Measurements from ENCODE around the gene BMP7.
"Not testable (repeated sequence)": the region's sequence is repeated elsewhere in the genome, so short reads cannot be mapped to it uniquely, and the experiment has no call there.

Gene BMP7

DNA sequence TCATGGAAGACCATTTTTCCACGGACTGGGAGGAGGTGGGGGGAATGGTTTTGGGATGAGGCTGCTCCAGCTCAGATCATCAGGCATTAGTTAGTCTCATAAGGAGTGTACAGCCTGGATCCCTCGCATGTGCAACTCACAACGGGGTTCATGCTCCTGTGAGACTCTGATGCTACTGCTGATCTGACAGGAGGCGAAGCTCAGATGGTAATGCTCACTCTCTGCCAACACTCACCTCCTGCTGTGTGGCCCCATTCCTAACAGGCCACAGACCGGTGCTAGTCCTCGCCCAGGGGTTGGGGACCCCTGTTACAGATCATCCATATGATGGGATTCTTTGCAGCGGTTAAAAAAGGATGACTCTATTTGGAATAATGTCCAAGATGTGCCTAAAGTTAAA lies 27.6 kb upstream of the BMP7 start:
- H3K9ac ChIP-seq (ENCODE audit: low read depth, low read length): no peak overlapping the region
- no peaks in the 10 kb centered on the region for H3K9me3 ChIP-seq (ENCODE audit: control insufficient read depth, insufficient read depth, low read length)
- no peaks in the 10 kb centered on the region for H3K36me3 ChIP-seq (ENCODE audit: insufficient read depth, low read length)
- H3K4me1 ChIP-seq (ENCODE audit: insufficient read depth, low read length): peaks cover 14% of the 10 kb centered on the region; the same call in 1 of the 2 replicates

DNA sequence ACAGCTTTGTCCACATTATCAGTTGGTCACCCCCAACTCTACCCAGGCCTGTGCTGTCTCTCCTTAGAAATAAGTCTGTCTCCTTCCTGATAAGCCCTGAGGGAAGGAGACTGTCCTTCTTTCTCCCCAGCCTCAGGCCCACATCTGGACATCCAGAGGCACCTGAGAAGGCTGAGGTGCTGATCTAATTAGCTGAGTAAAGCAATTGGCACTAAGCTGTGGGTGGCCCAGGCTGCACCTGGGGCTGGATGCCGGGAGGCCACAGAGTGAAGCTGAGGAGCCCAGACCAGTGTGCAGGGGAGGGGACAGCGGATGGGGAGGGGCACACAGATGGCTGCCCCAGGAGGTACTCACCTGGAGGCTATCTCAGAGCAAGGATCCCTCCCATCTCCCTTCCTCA lies 26.2 kb upstream of the BMP7 start:
- Histone ChIP-seq H3K36me3 (ENCODE audit: insufficient read depth, low read length) (no peaks in the 10 kb centered on the region), H3K9me3 (ENCODE audit: control insufficient read depth, insufficient read depth, low read length) (no peaks in the 10 kb centered on the region), H3K4me1 (ENCODE audit: insufficient read depth, low read length) (peaks cover 14% of the 10 kb centered on the region; the same call in 1 of the 2 replicates), H3K9ac (ENCODE audit: low read depth, low read length) (no peak overlapping the region)

DNA sequence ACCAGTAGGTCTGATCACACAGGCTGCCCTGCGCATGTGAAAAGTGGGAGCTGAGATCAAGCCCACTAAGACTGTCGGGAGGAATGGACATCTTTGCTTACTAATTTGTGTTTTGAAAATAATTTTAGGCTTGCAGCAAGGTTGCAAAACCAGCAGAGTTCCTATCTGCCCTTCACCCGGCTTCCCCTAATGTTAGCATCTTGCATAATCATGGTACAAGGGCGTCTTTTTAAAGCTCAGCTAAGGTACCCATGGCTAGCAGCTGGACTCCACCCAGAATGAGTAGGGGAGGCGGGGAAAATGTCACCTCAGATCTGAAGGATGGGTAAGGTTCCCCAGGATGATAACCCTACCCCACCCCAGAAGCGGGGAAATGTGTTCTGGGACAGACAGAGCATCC lies 25.3 kb upstream of the BMP7 start:
- Histone ChIP-seq H3K4me1 (ENCODE audit: insufficient read depth, low read length) (peaks cover 14% of the 10 kb centered on the region; the same call in 1 of the 2 replicates), H3K36me3 (ENCODE audit: insufficient read depth, low read length) (no peaks in the 10 kb centered on the region), H3K9ac (ENCODE audit: low read depth, low read length) (no peak overlapping the region), H3K9me3 (ENCODE audit: control insufficient read depth, insufficient read depth, low read length) (no peaks in the 10 kb centered on the region)

DNA sequence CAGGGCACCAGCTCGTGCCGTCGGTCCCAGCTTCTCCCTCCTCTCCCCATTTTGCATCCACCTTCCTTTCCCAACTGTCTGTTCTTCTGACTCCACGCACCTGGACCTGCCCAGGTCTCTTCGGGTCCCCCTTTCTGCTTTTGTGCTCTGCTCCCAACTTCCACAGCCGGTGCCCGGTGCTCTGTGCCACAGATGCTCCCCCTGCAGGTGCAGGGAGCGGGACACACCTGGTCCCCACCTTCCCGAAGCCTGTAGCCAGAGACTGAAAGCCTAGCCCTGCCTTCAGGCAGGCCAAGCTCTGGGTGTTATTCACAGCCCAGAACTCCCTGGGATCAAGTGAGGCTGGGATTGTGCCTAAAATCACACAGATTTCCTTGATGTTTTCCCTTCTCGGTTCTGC lies 24.6 kb upstream of the BMP7 start:
- Histone ChIP-seq H3K4me1 (ENCODE audit: insufficient read depth, low read length) (peaks cover 14% of the 10 kb centered on the region; the same call in 1 of the 2 replicates), H3K9ac (ENCODE audit: low read depth, low read length) (no peak overlapping the region), H3K9me3 (ENCODE audit: control insufficient read depth, insufficient read depth, low read length) (no peaks in the 10 kb centered on the region), H3K36me3 (ENCODE audit: insufficient read depth, low read length) (no peaks in the 10 kb centered on the region)

DNA sequence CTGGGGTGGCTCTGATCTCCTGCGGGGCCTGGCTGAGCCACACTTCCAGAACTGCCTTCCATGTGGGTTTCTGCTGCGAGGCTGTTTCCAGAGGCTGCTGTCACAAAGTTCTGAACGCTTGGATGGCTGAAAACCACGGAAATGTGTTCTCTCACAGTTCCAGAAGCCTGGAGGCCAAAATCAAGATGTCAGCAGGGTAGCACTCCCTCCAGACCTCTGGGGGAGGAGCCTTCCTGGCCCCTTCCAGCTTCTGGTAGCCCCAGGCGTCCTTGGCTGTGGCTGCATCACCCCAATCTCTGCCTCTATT lies 23.7 kb upstream of the BMP7 start:
- Histone ChIP-seq H3K36me3 (ENCODE audit: insufficient read depth, low read length) (no peaks in the 10 kb centered on the region), H3K4me1 (ENCODE audit: insufficient read depth, low read length) (peaks cover 14% of the 10 kb centered on the region; the same call in 1 of the 2 replicates), H3K9me3 (ENCODE audit: control insufficient read depth, insufficient read depth, low read length) (no peaks in the 10 kb centered on the region), H3K9ac (ENCODE audit: low read depth, low read length) (no peak overlapping the region)

DNA sequence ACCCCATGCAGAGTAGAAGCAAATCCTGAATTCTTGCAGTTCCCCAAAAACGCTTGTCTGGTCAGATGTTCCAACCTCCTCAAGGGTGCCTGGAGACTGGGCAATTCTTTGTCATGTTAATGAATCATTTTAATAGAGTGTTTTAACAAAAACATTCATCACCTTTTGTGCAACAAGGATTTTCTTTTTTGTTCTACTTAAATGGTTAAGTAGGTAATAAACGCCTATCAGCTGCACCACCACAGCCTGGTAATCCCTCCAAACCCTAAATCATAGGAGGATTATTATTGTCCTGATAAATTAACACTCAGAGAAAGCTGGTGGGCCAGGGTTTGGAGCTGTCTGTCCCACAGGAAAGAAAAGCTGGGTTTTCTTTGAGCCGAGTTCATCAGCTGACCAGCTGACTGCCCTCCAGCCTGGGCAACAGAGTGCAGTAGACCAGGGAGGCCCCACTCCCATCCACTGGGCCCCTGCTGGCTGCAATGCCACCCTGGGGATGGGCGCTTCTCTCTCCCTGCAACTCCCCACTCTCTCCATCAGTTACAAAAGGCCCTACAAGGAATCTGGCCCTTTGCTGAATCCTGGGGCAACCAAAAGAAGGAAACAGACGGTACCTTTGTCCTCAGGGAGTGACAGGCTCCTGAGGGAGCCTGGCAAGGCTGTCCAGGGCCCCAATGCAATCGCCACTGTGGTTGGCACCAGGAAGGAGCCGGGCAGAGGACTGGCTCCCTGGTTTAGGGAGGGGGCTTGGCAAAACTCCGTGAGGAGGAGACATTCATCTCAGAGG lies 23.1 kb upstream of the BMP7 start:
- H3K4me1 ChIP-seq (ENCODE audit: insufficient read depth, low read length): peaks cover 9% of the 10 kb centered on the region; the same call in 1 of the 2 replicates
- H3K36me3 ChIP-seq (ENCODE audit: insufficient read depth, low read length): no peaks in the 10 kb centered on the region

DNA sequence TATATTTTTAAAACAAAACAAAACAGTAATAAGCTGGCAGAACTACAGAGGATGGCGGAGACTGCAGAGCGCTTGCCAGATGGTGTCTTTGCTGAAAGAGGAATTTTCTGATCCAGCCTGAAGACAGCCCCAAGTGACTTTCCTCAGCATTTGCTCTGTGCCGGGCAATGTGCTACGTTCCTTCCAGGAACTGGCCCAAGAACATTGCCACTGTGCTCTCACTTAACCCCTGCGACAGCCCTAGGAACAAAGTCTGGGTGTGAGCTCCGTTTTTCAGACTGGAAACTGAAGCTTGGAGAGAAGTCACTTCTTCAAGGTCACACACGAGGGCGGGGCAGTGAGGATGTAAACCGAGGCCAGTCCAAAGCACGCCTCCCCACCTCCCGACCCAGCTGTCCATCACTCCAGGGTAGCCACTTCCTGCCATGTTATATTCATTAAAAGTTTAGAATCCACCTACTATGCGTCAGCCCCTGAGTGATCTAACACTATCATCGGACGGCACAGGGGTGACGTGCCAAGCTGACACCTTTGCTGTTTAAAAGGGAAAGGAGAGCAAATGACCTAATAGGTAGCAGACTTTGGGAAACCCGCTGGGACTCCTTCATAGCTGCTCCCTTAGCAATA lies 22.3 kb upstream of the BMP7 start:
- Histone ChIP-seq H3K4me1 (ENCODE audit: insufficient read depth, low read length) (peaks cover under 1% of the 10 kb centered on the region; the same call in 1 of the 2 replicates), H3K9me3 (ENCODE audit: control insufficient read depth, insufficient read depth, low read length) (no peaks in the 10 kb centered on the region), H3K9ac (ENCODE audit: low read depth, low read length) (no peak overlapping the region)

More for the DNA sequence above, 23.1 kb upstream of the BMP7 start:
- Histone ChIP-seq H3K9ac (ENCODE audit: low read depth, low read length) (no peak overlapping the region), H3K9me3 (ENCODE audit: control insufficient read depth, insufficient read depth, low read length) (no peaks in the 10 kb centered on the region)

DNA sequence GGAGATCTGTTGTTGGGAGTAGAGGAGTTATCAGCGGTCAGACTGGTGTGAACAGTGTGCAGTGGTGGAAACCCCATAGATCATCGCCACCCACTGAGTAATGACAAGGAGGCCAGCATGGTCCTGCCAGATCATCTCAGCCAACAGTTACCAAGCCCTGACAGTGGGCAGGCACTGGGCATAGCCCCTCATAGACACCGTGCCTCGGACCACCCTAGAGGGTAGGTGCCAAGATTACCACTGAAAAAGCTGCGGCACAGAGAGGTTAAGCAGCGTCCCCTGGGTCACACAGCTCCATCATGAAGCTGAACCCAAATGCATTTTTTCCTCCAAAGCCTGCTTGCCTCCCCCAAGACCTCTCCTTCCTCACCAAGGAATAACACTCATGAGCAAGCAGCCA lies 21.5 kb upstream of the BMP7 start:
- no peaks in the 10 kb centered on the region for H3K9me3 ChIP-seq (ENCODE audit: control insufficient read depth, insufficient read depth, low read length)
- H3K9ac ChIP-seq (ENCODE audit: low read depth, low read length): no peak overlapping the region
- H3K4me1 ChIP-seq (ENCODE audit: insufficient read depth, low read length): peaks cover 1% of the 10 kb centered on the region; the same call in 1 of the 2 replicates
- no peaks in the 10 kb centered on the region for H3K36me3 ChIP-seq (ENCODE audit: insufficient read depth, low read length)

More for the DNA sequence above, 22.3 kb upstream of the BMP7 start:
- H3K36me3 ChIP-seq (ENCODE audit: insufficient read depth, low read length): no peaks in the 10 kb centered on the region

DNA sequence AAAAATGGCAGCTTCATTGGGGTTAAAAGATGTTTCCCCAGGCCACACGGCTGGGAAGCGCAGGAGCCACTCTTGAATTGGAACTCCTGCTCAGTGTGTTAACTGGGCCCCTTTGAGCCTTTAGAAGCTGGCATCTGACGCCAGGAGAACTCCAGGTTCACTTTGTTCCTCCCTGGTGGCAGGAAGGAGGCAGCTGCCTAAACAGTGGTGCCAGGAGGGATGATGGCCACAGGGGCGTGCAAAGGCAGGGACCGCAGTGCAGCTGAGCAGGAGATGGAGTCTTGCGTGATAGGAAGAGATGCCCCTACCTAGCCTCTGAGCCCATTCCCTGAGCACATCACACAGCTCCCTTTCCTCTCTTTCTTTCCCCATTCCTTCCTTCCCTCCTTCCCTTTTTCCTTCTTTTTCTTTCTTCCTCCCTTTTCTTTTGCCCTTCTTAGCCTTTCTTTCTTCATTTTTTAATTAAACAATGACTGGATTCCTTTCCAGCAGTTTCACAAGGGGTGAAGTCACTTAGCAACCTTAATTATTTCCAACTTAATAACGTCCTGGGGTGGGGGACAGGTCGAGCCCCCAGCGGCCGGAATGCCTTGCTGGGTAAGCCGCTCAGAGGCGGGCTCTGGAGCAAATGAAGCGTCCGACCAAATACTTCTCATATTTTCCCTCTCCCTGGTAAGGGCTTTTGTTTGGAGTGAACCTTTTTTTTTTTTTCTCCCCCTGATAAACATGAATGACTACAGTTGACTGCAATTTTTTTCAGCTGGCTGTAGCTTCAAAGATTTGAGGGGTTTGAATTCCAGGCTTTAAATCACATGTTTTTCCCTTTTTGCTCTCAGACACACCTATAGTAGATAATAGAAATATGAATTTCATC lies 20.8 kb upstream of the BMP7 start:
- Histone ChIP-seq H3K36me3 (ENCODE audit: insufficient read depth, low read length) (no peaks in the 10 kb centered on the region), H3K9ac (ENCODE audit: low read depth, low read length) (no peak overlapping the region), H3K4me1 (ENCODE audit: insufficient read depth, low read length) (peaks cover 4% of the 10 kb centered on the region; the same call in 1 of the 2 replicates), H3K9me3 (ENCODE audit: control insufficient read depth, insufficient read depth, low read length) (no peaks in the 10 kb centered on the region)

DNA sequence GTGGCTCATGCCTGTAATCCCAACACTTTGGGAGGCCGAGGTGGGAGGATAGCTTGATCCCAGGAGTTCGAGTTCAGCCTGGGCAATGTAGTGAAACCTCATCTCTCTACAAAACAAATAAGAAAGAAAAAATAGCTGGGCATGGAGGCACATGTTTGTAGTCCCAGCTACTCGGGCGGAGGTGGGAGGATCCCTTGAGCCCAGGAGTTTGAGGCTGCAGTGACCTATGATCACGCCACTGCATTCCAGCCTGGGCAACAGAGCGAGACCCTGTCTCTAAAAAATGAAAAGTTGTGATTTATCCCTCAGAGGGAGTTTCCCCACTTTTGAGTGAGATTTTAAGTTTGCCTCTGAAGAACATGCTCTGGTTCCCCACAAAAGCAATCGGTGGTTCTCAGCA lies 17.4 kb upstream of the BMP7 start:
- Histone ChIP-seq H3K4me1 (ENCODE audit: insufficient read depth, low read length) (peaks cover 4% of the 10 kb centered on the region; the same call in 1 of the 2 replicates), H3K9ac (ENCODE audit: low read depth, low read length) (no peak overlapping the region), H3K36me3 (ENCODE audit: insufficient read depth, low read length) (no peaks in the 10 kb centered on the region), H3K9me3 (ENCODE audit: control insufficient read depth, insufficient read depth, low read length) (no peaks in the 10 kb centered on the region)

DNA sequence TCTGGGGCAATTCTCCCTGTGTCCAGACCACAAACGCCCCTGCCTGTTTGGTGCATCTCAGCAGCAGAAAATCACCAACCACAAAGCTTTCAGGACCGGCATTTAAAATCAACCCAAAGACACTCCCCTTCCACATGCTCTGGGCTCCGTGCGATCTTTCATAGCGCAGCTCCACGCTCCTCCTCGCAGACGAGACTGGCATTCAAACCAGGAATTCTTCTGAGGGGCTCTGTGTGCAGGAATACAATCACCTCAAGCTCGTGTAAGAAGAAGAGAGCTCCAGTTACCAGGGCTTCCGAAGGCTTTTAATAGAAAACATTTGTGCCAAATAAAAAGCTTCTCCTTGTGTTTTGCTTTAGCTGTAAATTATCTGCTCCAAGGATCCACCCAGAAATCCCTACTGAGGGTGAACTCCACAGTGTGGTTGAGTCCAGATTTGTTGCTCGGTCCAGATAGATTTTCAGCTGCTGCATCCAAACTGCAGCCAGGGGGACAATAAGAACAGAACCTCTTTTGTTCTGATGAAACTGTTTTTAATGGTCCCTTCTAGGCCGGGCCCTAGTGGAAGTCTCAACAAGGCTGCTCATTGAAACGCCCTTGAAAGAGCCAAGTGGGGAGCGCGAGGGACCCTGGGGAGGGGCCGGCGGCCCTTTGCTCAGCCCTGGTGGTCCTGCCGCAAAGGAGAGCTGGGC lies 16.4 kb upstream of the BMP7 start:
- Histone ChIP-seq H3K4me1 (ENCODE audit: insufficient read depth, low read length) (peaks cover 4% of the 10 kb centered on the region; the same call in 1 of the 2 replicates), H3K9ac (ENCODE audit: low read depth, low read length) (no peak overlapping the region), H3K9me3 (ENCODE audit: control insufficient read depth, insufficient read depth, low read length) (no peaks in the 10 kb centered on the region), H3K36me3 (ENCODE audit: insufficient read depth, low read length) (no peaks in the 10 kb centered on the region)

DNA sequence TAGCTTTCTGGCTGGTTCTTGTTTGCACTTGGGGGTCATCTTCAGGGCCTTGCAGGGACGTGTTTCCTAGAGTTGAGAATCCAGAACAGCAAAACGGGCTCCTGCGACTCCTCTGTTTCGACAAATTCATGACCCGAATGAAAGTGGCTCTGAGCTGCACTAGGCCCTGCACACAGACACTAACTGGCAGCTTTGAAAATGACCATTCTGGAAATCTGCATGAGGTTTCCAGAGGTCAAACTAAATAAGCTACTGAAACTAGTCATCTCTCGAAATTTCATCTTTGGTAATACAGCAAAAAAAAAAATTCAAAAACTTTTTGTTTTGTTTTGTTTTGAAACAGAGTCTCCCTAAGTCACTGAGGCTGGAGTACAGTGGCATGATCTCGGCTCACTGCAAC lies 15.5 kb upstream of the BMP7 start:
- Histone ChIP-seq H3K9me3 (ENCODE audit: control insufficient read depth, insufficient read depth, low read length) (no peaks in the 10 kb centered on the region), H3K4me1 (ENCODE audit: insufficient read depth, low read length) (peaks cover 4% of the 10 kb centered on the region; the same call in 1 of the 2 replicates), H3K9ac (ENCODE audit: low read depth, low read length) (no peak overlapping the region), H3K36me3 (ENCODE audit: insufficient read depth, low read length) (no peaks in the 10 kb centered on the region)

DNA sequence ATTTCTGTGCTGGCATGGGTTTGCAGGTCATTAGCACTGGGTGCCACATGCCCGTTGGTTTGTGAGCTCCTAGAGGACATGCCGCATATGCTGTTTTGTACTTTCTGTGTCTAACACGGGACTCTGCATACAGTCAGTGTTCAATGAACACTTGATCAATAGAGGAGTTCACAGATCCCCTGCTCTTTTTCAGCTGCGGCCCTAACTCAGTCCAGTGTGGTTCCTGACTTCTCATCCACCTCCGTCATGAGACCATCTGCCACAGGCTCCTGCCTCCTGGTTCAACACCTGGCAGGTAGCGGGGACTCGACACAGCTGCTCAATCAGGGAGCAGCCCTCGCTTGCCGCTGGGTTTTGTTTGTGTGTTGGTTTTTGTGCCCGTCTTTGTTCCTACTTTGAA lies 13.8 kb upstream of the BMP7 start:
- H3K36me3 ChIP-seq (ENCODE audit: insufficient read depth, low read length): no peaks in the 10 kb centered on the region
- H3K9ac ChIP-seq (ENCODE audit: low read depth, low read length): no peak overlapping the region
- H3K4me1 ChIP-seq (ENCODE audit: insufficient read depth, low read length): peaks cover 4% of the 10 kb centered on the region; the same call in 1 of the 2 replicates
- H3K9me3 ChIP-seq (ENCODE audit: control insufficient read depth, insufficient read depth, low read length): no peaks in the 10 kb centered on the region

DNA sequence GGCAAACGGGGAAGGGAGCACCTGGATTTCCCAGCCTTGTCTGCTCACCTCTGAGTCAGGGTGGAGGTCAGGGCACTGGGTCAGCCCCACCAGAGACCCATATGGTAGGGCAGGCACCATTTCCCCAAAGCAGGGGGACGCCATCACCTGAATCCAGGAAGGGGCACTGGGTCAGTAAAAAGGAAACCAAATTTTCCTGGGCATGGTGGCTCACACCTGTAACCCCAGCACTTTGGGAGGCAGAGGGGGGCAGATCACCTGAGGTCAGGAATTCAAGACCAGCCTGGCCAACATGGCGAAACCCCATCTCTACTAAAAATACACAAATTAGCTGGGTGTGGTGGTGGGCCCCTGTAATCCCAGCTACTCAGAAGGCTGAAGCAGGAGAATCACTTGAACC lies 13.1 kb upstream of the BMP7 start:
- H3K9me3 ChIP-seq (ENCODE audit: control insufficient read depth, insufficient read depth, low read length); H3K36me3 ChIP-seq (ENCODE audit: insufficient read depth, low read length); H3K9ac ChIP-seq (ENCODE audit: low read depth, low read length); H3K4me1 ChIP-seq (ENCODE audit: insufficient read depth, low read length): not testable (repeated sequence)

Data from ES-I3 (cell line).